Epithelial cell of esophagus (primary cell): ENCODE measurements around the gene PSTPIP1.

Experiments
- DNase-seq: peaks from one replicate; pipeline ENCODE4 v3.0.0; 2010; ENCODE audit warnings: low read depth
- H3K4me3 ChIP-seq: 2 replicates; pipeline ENCODE4 v1.5.1; 2011; ENCODE audit warnings: mild to moderate bottlenecking, low read length, control low read depth
- CTCF ChIP-seq: IDR thresholded peaks from 2 replicates; pipeline ENCODE4 v1.5.1; 2011; ENCODE audit warnings: low read depth, mild to moderate bottlenecking, low read length, control low read depth, inconsistent platforms; ENCODE audit not compliant: insufficient read depth; ENCODE audit errors: missing control alignments

PSTPIP1 gene

DNA sequence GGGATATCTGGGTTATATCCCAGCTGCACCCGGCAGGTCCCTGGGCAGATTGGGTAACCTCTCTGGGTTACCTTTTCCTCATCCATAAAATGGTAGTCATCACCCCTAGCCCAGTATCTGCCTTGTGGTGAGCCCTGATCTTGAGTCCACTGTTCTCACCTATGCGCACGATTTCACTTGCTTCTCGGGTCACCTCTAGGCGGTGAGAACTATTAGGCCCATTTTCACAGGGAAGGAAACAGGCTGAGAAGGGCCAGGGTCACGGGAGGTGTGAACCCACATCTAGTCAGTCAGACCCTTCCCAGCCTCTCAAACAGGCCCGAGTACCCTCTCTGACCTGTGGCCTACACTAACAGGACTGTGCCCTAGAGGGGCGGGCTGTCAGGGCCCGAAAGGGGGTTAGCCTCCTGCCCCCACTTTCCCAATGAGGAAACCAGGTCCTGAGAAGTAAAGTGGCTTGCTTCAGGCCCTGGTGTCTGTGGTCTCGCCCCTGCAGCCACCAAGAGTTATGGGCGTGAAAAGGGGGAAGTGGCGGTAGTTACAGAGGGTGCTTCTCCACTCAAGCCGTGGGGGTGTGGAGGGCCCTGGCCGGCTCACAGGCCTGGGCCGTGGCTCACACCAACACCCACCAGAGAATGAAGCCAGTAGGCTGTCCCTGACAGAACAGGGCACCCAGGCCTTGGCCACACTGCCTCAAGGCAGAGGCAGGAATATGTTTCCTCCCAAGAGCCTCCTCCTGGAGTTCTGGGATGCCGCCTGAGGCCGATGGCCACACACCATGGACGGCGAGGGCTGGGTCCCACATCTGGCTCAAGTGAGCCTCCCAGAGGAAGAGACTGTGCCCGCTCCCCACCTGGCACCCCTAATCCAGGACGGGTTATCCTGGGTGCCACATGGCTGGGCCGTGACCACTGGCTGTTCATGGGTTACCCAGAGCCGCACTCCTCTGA lies 19.5 kb downstream of the PSTPIP1 start:
- DNase-seq, result no peak
- TF ChIP-seq CTCF, result no peak
- H3K4me3 ChIP-seq, result no peak overlapping the region

DNA sequence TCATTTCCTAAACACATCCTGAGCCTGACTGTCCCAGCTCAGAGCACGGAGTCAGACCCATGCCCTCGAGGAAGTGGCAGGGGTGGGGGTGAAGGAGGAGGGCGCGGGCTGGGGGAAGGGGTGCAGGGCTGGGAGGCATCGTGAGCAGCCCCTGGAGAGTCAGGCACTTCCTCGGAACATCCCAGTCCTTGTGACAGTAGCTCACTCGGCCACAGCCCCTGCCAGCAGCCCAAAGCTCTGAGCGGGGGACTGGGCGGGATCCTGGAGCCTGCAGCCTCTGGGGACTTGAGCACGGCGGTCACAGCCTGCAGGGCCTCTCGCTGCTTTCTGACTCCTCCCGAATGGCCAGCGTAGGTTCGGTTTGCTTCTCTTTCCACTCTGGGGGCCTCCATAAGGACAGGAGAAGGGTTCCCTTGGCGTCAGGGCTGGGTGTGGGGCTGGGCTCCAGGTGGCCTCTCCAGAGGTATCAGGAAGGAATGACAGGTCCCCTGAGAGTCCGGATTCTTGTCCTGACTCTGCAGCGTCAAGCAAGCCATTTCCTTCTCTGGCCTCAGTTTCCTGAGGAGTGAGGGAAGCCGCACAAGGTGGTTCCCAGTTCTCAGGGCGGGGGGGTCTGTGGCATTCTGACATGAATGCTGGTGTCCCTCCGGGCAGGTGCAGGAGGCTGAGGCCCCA lies 20.9 kb downstream of the PSTPIP1 start:
- no peak for DNase-seq
- no peak for TF ChIP-seq CTCF
- no peak overlapping the region for H3K4me3 ChIP-seq

DNA sequence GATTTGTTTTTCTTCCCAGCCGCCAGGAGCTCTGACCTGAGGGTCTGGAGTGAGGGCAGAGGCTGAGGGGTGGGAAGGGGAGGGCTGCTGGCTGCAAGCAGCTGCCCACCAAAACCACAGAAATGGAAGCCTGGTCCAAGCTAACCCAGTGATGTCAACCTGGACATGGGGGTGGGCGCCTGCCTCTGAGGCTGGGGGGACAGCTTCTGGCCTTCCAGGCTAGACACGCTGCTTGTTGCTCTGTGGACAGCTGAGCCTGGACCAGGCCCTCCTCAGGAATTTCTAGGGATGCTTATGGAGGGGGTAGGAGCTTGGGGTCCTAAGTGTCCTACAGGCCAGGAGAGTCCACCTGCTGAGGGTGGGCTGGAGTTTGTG lies 21.4 kb downstream of the PSTPIP1 start:
- no peak overlapping the region for H3K4me3 ChIP-seq
- DNase-seq, result no peak
- TF ChIP-seq CTCF, result no peak

DNA sequence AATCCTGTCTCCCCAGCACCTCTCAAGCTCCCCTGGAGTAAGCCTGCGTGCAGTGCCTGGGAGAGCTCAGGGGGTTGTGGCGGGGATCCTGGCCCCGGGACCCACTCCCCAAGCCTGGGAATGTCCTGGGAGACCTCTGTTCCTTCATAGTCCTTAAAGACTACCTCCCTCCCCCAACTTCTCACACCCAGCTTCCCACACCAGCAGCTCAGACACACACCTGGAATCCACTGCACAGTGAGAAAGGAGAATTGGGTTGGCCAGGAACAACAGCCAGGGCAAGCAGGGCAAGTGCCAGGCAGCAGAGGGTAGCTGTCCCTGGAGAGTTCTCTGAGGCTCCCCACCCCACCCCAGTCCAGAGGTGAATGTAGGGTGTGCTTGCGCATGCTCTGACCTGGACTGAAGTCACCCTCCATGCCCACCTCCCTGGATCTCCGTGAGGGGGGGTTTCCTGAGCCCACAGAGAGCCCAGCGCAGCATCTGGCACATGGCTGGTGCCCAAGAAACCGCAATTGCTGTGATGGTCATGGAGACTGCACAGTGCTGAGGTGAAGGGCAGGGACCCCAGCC lies 22.2 kb downstream of the PSTPIP1 start:
- no peak overlapping the region for H3K4me3 ChIP-seq
- DNase-seq, result no peak
- TF ChIP-seq CTCF, result no peak

DNA sequence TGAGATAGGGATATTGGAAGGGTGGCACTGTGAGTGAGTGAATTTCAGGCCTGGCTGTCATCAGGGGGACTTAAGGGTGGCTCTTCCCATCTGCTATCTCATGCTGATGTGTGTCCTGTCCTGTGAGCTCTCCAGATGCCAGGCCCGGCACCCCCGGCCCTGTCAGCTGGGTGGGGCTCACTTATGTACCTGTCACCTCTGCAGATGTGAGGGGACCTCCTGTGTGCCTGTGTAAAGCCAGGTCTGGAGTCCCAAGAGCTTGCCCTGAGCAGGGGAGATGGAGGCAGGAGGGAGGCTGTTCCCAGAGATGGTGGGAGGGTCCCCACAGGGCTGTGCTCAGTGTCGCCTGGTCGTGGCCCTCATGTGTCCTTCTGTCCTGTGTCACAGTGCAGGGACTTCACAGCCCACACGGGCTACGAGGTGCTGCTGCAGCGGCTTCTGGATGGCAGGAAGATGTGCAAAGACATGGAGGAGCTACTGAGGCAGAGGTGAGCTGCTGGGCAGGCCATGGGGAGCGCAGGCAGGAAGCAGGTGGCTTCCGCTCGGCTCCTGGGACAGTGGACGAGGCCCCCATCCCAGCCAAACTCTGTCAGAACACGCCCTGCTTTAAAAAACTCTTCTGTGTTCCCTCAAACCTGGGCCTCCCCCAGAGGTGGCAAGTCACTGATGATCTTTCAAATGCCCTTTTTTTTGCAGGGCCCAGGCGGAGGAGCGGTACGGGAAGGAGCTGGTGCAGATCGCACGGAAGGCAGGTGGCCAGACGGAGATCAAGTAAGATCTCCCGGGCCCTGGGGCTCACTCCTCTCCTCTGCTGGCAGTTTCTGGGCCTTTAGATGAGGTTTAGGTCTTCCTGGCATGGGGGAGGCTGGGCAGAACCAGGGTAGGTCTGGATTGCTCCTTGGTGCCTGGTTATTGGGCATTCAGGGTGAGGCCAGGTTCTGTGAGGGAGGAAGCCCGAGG lies 23.1 kb downstream of the PSTPIP1 start:
- DNase-seq, result no peak
- TF ChIP-seq CTCF, result no peak
- H3K4me3 ChIP-seq, result no peak overlapping the region

GRCh38 chr15:77018796-77019505 lies 24.0 kb downstream of the PSTPIP1 start:
- H3K4me3 ChIP-seq, result no peak overlapping the region
- no peak for TF ChIP-seq CTCF
- no peak for DNase-seq
